Mucosa of rectum (tissue), 2 donors: ENCODE results near the gene APOC1.

Source experiments
- H3K27ac ChIP-seq, 2 donors: one replicate each; pipeline ENCODE4 v1.7.0; 2013; ENCODE audit warnings: inconsistent platforms in 2 of 2, low read depth in 2 of 2, low read length in 2 of 2
- H3K27me3 ChIP-seq, 2 donors: one replicate each; pipeline ENCODE4 v1.7.0; 2013; ENCODE audit warnings: low read length in 2 of 2; ENCODE audit not compliant: control insufficient read depth in 2 of 2, insufficient read depth in 2 of 2
- H3K36me3 ChIP-seq, 2 donors: one replicate each; pipeline ENCODE4 v1.7.0; 2013; ENCODE audit warnings: low read length in 2 of 2; ENCODE audit not compliant: control insufficient read depth in 2 of 2, insufficient read depth in 2 of 2
- H3K4me1 ChIP-seq, 2 donors: one replicate each; pipeline ENCODE4 v1.7.0; 2013; ENCODE audit warnings: low read length in 2 of 2, mild to moderate bottlenecking in 1 of 2; ENCODE audit not compliant: control insufficient read depth in 2 of 2, insufficient read depth in 2 of 2
- H3K4me3 ChIP-seq, 2 donors: one replicate each; pipeline ENCODE4 v1.7.0; 2013; ENCODE audit warnings: low read length in 2 of 2
- H3K9ac ChIP-seq, 2 donors: one replicate each; pipeline ENCODE4 v1.7.0; 2013; ENCODE audit warnings: low read length in 2 of 2, low read depth in 1 of 2, mild to moderate bottlenecking in 1 of 2
- H3K9me3 ChIP-seq, 2 donors: one replicate each; pipeline ENCODE4 v1.7.0; 2013; ENCODE audit warnings: low read length in 2 of 2; ENCODE audit not compliant: control insufficient read depth in 2 of 2
- donor health status: healthy.
- donor health status: Normal muscosa, but diverticular disease.

Gene APOC1

DNA sequence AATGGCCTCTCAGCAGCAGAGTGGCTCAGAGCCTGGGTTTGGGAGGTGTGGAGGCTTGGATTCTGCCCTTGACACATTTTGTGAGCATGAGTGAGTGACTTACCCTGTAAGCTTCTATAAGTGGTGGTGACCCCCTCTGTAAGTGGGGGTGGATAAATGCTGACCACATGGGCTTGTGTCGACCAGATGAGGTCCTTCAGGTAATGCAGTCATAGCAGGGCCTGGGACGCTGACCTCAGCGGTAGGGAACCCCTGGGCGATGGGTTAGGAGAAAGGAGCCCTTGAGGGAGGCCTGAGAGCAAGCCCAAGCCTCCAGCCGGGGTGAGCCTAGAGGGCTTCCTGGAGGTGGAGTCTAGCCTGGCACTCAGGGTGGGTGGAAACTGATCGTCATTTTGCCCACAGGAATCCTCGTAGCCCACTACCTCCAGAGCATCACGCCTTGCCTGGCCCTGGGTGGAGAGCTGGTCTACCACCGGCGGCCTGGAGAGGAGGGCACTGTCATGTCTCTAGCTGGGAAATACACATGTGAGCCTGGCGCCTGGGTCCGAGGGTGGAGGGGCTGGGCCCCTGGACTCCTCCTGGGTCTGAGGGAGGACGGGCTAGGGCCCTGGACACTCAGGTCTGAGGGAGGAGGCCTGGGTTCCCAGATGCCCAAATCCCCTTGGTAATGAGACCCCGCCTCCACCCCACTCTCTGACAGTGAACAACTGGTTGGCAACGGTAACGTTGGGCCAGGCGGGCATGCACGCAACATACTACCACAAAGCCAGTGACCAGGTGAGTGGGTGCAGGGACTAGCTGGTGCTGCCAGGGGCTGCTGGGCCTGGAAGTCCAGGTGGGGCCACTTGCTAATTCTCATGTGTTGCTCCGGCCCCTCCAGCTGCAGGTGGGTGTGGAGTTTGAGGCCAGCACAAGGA is 13.8 kb upstream of the APOC1 start:
- Histone ChIP-seq H3K27ac (no peak overlapping the region), H3K9ac (no peak overlapping the region), H3K36me3 (peaks cover 28 to 47% of the 10 kb centered on the region in 2 donors), H3K4me3 (no peak overlapping the region), H3K4me1 (peaks cover 5 to 6% of the 10 kb centered on the region in 2 donors), H3K9me3 (no peaks in the 10 kb centered on the region), H3K27me3 (peaks cover 3 to 4% of the 10 kb centered on the region in 2 donors)

DNA sequence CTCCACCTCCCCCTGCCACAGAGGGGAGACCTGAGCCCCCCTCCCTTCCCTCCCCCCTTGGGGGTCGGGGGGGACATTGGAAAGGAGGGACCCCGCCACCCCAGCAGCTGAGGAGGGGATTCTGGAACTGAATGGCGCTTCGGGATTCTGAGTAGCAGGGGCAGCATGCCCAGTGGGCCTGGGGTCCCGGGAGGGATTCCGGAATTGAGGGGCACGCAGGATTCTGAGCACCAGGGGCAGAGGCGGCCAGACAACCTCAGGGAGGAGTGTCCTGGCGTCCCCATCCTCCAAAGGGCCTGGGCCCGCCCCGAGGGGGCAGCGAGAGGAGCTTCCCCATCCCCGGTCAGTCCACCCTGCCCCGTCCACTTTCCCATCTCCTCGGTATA is 11.2 kb upstream of the APOC1 start:
- Histone ChIP-seq H3K4me1 (peaks cover 5 to 9% of the 10 kb centered on the region in 2 donors), H3K27ac (no peak overlapping the region), H3K9ac (no peak overlapping the region), H3K36me3 (peaks cover 14 to 25% of the 10 kb centered on the region in 2 donors), H3K4me3 (no peak overlapping the region), H3K27me3 (peaks cover 8 to 11% of the 10 kb centered on the region in 2 donors), H3K9me3 (no peaks in the 10 kb centered on the region)

DNA sequence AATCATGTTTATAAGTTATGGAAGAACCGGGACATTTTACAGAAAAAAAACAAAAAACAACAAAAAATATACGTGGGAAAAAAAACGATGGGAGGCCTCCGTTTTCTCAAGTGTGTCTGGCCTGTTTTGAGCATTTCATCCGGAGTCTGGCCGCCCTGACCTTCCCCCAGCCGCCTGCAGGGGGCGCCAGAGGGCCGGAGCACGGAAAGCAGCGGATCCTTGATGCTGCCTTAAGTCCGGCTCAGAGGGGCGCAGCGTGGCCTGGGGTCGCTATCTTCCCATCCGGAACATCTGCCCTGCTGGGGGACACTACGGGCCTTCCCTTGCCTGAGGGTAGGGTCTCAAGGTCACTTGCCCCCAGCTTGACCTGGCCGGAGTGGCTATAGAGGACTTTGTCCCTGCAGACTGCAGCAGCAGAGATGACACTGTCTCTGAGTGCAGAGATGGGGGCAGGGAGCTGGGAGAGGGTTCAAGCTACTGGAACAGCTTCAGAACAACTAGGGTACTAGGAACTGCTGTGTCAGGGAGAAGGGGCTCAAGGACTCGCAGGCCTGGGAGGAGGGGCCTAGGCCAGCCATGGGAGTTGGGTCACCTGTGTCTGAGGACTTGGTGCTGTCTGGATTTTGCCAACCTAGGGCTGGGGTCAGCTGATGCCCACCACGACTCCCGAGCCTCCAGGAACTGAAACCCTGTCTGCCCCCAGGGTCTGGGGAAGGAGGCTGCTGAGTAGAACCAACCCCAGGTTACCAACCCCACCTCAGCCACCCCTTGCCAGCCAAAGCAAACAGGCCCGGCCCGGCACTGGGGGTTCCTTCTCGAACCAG is 10.6 kb upstream of the APOC1 start:
- H3K4me3 ChIP-seq, result no peak overlapping the region
- H3K9ac ChIP-seq, result peak overlapping the region in 1 of 2 donors; percentile 12

DNA sequence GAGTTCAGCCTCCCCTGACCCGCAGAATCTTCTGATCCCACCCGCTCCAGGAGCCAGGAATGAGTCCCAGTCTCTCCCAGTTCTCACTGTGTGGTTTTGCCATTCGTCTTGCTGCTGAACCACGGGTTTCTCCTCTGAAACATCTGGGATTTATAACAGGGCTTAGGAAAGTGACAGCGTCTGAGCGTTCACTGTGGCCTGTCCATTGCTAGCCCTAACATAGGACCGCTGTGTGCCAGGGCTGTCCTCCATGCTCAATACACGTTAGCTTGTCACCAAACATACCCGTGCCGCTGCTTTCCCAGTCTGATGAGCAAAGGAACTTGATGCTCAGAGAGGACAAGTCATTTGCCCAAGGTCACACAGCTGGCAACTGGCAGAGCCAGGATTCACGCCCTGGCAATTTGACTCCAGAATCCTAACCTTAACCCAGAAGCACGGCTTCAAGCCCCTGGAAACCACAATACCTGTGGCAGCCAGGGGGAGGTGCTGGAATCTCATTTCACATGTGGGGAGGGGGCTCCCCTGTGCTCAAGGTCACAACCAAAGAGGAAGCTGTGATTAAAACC is 9.9 kb upstream of the APOC1 start:
- Histone ChIP-seq H3K4me1 (peaks cover 5 to 9% of the 10 kb centered on the region in 2 donors), H3K27me3 (peaks cover 8 to 11% of the 10 kb centered on the region in 2 donors), H3K27ac (no peak overlapping the region), H3K4me3 (no peak overlapping the region), H3K9me3 (no peaks in the 10 kb centered on the region), H3K9ac (no peak overlapping the region), H3K36me3 (peaks cover 14 to 25% of the 10 kb centered on the region in 2 donors)

More for the DNA sequence above, 10.6 kb upstream of the APOC1 start:
- Histone ChIP-seq H3K27me3 (peaks cover 8 to 11% of the 10 kb centered on the region in 2 donors), H3K27ac (no peak overlapping the region), H3K4me1 (peaks cover 5 to 9% of the 10 kb centered on the region in 2 donors), H3K9me3 (no peaks in the 10 kb centered on the region), H3K36me3 (peaks cover 14 to 25% of the 10 kb centered on the region in 2 donors)

DNA sequence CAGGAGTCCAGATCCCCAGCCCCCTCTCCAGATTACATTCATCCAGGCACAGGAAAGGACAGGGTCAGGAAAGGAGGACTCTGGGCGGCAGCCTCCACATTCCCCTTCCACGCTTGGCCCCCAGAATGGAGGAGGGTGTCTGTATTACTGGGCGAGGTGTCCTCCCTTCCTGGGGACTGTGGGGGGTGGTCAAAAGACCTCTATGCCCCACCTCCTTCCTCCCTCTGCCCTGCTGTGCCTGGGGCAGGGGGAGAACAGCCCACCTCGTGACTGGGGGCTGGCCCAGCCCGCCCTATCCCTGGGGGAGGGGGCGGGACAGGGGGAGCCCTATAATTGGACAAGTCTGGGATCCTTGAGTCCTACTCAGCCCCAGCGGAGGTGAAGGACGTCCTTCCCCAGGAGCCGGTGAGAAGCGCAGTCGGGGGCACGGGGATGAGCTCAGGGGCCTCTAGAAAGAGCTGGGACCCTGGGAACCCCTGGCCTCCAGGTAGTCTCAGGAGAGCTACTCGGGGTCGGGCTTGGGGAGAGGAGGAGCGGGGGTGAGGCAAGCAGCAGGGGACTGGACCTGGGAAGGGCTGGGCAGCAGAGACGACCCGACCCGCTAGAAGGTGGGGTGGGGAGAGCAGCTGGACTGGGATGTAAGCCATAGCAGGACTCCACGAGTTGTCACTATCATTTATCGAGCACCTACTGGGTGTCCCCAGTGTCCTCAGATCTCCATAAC is 8.8 kb upstream of the APOC1 start, which contains the start of gene APOE:
APOE (plus strand) TSS at position 360 of the 724 bp plus-strand sequence. CDS start 829 bp downstream, outside the sequence.
- no peaks in the 10 kb centered on the region for H3K9me3 ChIP-seq
- H3K4me1 ChIP-seq, result peaks cover 5 to 9% of the 10 kb centered on the region in 2 donors
- H3K36me3 ChIP-seq, result peaks cover 6 to 15% of the 10 kb centered on the region in 2 donors
- peaks cover 8 to 11% of the 10 kb centered on the region in 2 donors for H3K27me3 ChIP-seq
- peak within 1 kb of the TSS in 1 of 2 donors; percentile 48 for H3K27ac ChIP-seq
- H3K4me3 ChIP-seq, result peak within 1 kb of the TSS; percentile 30 to 58
- peak within 1 kb of the TSS; percentile 32 to 33 for H3K9ac ChIP-seq

DNA sequence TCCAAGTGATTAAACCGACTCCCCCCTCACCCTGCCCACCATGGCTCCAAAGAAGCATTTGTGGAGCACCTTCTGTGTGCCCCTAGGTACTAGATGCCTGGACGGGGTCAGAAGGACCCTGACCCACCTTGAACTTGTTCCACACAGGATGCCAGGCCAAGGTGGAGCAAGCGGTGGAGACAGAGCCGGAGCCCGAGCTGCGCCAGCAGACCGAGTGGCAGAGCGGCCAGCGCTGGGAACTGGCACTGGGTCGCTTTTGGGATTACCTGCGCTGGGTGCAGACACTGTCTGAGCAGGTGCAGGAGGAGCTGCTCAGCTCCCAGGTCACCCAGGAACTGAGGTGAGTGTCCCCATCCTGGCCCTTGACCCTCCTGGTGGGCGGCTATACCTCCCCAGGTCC is 6.8 kb upstream of the APOC1 start:
- peaks cover 7 to 12% of the 10 kb centered on the region in 2 donors for H3K4me1 ChIP-seq
- H3K27me3 ChIP-seq, result peaks cover 8 to 11% of the 10 kb centered on the region in 2 donors
- peaks cover 0 to 3% of the 10 kb centered on the region in 2 donors for H3K36me3 ChIP-seq
- no peak overlapping the region for H3K4me3 ChIP-seq
- H3K9ac ChIP-seq, result no peak overlapping the region
- H3K27ac ChIP-seq, result no peak overlapping the region
- no peaks in the 10 kb centered on the region for H3K9me3 ChIP-seq

DNA sequence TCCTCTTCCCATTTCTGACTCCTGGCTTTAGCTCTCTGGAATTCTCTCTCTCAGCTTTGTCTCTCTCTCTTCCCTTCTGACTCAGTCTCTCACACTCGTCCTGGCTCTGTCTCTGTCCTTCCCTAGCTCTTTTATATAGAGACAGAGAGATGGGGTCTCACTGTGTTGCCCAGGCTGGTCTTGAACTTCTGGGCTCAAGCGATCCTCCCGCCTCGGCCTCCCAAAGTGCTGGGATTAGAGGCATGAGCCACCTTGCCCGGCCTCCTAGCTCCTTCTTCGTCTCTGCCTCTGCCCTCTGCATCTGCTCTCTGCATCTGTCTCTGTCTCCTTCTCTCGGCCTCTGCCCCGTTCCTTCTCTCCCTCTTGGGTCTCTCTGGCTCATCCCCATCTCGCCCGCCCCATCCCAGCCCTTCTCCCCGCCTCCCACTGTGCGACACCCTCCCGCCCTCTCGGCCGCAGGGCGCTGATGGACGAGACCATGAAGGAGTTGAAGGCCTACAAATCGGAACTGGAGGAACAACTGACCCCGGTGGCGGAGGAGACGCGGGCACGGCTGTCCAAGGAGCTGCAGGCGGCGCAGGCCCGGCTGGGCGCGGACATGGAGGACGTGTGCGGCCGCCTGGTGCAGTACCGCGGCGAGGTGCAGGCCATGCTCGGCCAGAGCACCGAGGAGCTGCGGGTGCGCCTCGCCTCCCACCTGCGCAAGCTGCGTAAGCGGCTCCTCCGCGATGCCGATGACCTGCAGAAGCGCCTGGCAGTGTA is 6.2 kb upstream of the APOC1 start:
- peaks cover 7 to 12% of the 10 kb centered on the region in 2 donors for H3K4me1 ChIP-seq
- no peaks in the 10 kb centered on the region for H3K9me3 ChIP-seq
- H3K9ac ChIP-seq, result no peak overlapping the region
- H3K27me3 ChIP-seq, result peaks cover 8 to 11% of the 10 kb centered on the region in 2 donors
- no peak overlapping the region for H3K4me3 ChIP-seq
- no peaks in the 10 kb centered on the region for H3K36me3 ChIP-seq
- no peak overlapping the region for H3K27ac ChIP-seq

DNA sequence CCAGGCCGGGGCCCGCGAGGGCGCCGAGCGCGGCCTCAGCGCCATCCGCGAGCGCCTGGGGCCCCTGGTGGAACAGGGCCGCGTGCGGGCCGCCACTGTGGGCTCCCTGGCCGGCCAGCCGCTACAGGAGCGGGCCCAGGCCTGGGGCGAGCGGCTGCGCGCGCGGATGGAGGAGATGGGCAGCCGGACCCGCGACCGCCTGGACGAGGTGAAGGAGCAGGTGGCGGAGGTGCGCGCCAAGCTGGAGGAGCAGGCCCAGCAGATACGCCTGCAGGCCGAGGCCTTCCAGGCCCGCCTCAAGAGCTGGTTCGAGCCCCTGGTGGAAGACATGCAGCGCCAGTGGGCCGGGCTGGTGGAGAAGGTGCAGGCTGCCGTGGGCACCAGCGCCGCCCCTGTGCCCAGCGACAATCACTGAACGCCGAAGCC is 5.6 kb upstream of the APOC1 start:
- H3K9me3 ChIP-seq, result no peaks in the 10 kb centered on the region
- H3K9ac ChIP-seq, result no peak overlapping the region
- peaks cover 8 to 11% of the 10 kb centered on the region in 2 donors for H3K27me3 ChIP-seq

DNA sequence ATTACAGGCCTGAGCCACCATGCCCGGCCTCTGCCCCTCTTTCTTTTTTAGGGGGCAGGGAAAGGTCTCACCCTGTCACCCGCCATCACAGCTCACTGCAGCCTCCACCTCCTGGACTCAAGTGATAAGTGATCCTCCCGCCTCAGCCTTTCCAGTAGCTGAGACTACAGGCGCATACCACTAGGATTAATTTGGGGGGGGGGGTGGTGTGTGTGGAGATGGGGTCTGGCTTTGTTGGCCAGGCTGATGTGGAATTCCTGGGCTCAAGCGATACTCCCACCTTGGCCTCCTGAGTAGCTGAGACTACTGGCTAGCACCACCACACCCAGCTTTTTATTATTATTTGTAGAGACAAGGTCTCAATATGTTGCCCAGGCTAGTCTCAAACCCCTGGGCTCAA is 4.6 kb upstream of the APOC1 start:
- Histone ChIP-seq H3K4me1 (peaks cover 7 to 11% of the 10 kb centered on the region in 2 donors), H3K9ac (no peak overlapping the region), H3K27ac (no peak overlapping the region), H3K9me3 (no peaks in the 10 kb centered on the region), H3K4me3 (no peak overlapping the region), H3K36me3 (no peaks in the 10 kb centered on the region), H3K27me3 (peaks cover 6 to 11% of the 10 kb centered on the region in 2 donors)

More for the DNA sequence above, 5.6 kb upstream of the APOC1 start:
- H3K27ac ChIP-seq, result no peak overlapping the region
- no peaks in the 10 kb centered on the region for H3K36me3 ChIP-seq
- peaks cover 5 to 9% of the 10 kb centered on the region in 2 donors for H3K4me1 ChIP-seq
- H3K4me3 ChIP-seq, result no peak overlapping the region
